T-helper 1 cell treated with Interleukin-12 subunit alpha and Interleukin-12 subunit beta and Interleukin-4 antibody, amounts not matched to agents 30 ng/mL and 1 ng/mL, for 36 hours (primary cell): ENCODE data around the gene NTN3. TPM values are rescaled to one million over a fixed set of nuclear protein-coding genes. Genes with fewer than 3 reads are reported as not detected.
"Not testable (repeated sequence)": the region's sequence is repeated elsewhere in the genome, so short reads cannot be mapped to it uniquely, and the experiment has no call there.

Experiments used
- intact Hi-C: fragments of 100-400 bp; cut with micrococcal nuclease; formaldehyde crosslinking; loops from one replicate; pipeline ENCODE4 v1.15.1; 2024
- total RNA-seq: library from RNA; stranded (reverse); gene quantifications from 2 replicates; pipeline ENCODE4 v1.2.3, GENCODE V29; 2022

The NTN3 gene
- total RNA-seq, 1 donor from 2014 or later = not detected

DNA sequence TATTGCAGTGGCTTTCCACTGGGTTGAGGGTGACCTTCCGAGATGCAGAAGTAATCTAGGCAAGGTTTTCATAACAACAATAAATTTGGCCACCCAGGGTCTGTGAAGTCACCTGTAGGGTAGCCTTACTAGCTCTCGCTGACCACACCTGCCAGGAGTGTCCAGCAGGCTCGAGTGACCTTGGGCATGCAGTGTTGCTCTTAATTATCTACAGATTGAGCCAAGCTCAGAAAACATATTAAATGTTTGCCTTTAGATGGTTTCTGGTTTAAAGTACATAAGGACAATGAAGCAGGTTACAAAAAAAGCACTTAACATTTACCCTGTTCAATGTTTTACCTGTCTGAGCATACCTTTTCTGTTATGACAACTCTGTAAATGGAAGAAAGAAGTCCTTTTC lies 5.6 kb downstream of the NTN3 start:
- intact Hi-C loops = no loop called here

DNA sequence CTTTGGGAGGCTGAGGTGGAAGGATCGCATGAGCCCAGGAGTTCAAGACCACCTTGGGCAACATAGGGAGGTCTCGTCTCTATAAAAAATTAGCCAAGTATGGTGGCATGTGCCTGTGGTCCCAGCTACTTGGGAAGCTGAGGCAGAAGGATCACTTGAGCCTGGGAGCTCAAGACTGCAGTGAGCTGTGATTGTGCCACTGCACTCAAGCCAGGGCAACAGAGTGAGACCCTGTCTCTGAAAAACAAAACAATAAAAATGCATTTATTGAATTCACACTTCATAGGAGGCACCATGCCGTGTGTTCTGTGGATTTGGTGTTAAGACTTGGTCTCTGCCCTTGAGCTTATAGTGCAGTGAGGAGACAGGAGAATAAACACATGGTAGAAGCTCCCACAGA lies 6.2 kb downstream of the NTN3 start:
- intact Hi-C loops = no loop called here

DNA sequence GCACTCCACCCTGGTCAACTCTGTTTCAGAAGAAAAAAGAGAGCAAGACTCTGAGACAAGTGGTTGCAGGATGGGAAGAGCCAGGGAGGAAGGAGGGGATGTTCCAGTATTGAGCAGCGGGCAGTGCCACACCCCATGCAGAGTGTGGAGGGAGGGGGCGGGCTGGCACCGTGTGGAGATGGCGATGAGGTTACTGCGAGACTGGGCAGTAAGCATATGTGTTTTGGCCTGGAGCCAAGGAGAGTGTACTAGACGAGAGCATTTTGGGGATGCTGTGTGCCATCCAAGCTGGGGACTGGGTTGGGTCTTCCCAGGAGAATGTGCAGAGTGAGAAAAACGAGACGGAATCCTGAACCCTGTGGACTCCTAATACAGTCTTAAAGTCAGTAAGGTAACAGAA lies 7.2 kb downstream of the NTN3 start:
- intact Hi-C loops = no loop called here

DNA sequence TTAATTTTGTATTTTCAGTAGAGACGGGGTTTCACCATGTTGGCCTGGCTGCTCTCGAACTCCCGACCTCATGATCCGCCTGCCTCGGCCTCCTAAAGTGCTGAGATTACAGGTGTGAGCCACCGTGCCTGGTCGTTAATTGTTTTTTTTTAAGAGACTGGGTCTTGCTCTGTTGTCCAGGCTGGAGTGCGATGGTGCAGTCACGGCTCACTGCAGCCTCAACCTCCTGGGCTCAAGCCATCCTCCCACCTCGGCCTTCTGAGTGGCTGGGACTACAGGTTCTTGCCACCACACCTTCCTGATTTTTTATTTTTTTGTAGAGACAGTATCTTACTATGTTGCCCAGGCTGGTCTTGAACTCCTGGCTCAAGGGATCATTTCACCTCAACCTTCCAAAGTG lies 8.9 kb downstream of the NTN3 start:
- intact Hi-C loops = not testable (repeated sequence)

DNA sequence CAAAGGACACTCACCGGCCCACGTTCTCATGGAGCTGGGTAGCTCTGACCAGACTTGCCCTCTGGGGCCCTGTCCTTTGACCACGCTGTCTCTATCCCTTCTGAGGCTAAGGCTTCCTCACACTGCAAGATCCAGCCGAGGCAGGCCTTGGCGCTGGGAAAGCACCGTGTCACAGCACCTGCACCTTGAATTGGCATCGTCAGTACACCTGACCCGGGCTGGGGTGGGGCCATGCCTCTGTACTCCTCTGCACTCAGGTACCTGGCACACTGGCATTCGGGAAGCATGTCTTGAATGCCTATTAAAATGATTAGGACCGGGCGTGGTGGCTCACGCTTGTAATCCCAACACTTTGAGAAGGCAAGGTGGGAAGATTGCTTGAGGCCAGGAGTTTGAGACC lies 9.9 kb downstream of the NTN3 start:
- intact Hi-C loops = no loop called here

DNA sequence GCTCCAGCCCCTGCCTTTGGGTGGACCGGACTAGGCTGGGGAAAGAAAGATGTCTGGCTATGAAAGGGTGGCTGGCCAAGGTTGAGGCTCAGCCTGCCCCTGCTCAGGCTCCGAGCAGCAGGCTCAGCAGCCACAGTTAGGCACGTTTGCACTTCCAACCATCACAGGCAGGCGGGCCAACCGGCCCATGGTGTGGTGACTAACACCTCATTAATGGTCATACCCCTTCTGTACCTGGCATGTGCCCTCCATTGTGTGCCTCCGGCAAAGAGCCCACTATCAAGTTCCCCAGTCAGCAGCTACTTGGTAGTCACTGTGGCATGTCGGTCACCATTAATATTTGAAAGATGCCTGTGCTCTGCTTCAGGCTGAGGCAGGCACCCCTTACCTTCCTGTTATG lies 10.6 kb downstream of the NTN3 start:
- intact Hi-C loops = no loop called here

DNA sequence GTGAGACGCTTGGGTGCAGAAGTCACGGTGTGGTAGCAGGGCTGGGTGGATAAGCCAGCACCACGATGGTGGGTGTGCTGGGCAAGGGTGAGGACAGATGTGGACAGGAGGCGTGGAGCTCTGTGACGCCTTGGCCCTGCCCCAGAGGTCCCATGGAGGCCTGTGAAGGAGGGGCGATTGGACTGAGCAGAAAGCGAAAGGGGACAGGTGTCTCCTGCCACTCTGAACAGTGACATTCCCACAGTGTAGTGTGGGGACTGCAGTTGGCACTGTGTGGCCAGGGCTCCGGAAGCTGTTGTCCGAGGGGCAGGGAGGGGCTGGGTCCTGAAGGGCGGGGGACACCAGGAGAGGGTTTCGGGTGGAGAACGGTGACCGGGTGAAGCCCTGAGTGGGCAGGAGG lies 11.2 kb downstream of the NTN3 start:
- intact Hi-C loops = no loop called here

DNA sequence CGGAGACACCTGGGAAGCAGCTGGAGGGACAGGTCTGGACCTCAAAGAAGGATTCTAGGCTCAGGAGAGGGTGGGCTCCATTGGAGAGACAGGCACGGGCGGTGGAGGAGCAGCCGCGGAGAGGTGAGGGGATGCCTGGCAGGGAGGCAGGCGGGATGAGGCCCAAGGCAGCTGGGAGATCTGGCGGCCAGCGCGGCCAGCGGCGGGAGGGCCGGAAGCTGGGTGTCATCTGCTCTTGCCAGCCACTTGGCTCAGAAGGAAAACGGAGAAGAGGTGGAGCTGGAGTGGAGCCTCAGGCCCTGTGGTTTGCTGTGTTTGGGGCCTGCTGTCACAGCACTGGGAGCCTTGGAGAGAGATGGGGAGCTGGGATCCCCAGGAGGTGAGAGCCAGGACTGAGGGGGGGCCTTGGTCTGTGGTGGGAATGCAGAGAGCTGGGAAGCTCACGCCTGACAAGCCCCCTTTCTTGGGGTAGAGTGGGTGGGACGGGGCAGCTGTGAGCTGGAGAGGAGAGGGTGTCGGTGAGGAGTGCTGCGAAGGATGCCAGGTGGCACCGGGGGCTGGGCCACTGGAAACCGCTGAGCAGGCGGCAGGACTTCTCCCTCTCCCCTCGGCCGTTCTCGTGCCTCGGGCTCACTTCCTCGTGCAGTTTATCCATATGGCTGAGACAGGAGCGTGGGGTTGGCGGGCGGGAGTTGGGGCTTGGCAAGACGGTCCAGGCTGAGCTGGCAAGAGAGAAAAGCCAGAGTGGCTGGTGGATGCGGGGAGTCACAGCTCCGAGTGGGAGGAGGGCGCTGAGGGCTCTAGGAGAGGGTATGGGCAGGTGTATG lies 11.8 kb downstream of the NTN3 start:
- intact Hi-C loops = no loop called here

DNA sequence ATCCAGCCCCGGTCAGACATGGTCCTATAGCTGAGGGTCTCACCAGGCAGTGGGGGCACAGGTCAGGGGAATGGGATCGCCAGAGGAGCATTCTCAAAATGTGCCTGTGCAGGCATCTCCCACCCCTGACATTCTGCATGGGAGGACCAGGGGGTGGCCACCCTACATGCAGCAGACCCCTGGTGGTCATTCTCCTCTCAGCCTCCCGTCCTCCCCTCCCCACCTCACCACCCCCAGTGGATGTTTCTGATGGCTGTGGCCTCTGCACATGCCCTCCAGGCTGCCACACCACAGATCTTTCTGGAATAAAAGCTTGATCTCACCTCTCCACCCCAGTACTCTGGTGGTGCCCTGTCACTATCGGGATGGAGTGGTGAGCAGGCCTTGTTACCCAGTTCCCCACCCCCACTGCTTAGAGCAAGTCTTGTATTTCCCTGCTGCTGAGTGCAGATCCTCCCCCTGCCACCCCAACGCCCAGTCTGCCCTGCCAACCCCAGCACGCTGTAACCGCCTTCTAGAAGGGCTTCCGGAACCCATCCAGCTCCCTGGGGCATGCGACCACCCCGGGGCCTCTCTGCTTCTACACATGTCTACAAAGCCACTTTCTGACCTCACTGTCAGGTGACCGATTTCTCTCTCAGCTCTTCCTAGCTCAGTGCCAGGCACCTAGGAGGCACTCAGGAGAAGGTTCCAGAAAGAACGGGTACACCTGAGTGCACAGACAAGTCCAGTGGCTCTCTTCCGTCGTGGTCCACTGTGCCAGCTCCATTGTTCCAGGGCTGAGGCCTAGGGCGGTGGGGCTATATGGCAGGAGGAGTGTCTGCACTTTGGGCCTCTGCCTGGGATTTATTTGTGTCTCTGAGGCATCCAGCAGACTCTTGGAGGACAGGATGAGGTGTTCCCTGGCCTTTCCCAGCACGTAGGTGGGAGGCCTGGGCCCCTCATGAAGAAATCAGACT lies 13.1 kb downstream of the NTN3 start:
- intact Hi-C loops = no loop called here

DNA sequence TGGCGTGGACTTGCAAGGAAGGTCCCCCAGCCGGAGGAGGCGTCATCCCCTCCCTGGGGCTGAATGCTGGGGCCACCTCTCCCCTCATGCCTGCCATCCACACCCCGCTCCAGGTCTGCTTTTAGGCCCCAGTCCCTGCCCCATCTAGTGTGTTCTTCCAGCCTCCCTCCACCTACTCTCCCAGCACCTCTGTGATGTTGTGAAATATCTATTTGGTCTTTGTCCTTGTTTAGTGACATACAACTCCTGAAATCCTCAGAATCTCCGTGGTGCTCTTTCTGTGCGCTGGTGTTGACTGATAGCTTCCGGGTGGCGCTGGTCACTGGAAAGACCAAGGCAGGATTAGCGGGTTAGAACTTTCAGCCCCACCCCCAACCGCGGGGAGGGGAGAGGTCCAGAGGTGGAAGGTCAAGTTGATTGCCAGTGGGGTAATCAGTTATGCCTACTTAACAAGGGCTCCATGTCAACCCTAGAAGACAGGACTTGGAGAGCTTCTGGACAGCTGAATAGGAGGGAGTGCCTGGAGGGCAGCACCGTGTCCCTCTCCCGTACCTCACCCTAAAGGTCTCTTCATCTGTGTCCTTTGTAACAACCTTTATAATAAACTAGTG lies 13.9 kb downstream of the NTN3 start:
- intact Hi-C loops = loop anchor here (5.0 kb wide), 1 partner anchor 143 kb away; the partner anchor contains the start of gene ABCA3

DNA sequence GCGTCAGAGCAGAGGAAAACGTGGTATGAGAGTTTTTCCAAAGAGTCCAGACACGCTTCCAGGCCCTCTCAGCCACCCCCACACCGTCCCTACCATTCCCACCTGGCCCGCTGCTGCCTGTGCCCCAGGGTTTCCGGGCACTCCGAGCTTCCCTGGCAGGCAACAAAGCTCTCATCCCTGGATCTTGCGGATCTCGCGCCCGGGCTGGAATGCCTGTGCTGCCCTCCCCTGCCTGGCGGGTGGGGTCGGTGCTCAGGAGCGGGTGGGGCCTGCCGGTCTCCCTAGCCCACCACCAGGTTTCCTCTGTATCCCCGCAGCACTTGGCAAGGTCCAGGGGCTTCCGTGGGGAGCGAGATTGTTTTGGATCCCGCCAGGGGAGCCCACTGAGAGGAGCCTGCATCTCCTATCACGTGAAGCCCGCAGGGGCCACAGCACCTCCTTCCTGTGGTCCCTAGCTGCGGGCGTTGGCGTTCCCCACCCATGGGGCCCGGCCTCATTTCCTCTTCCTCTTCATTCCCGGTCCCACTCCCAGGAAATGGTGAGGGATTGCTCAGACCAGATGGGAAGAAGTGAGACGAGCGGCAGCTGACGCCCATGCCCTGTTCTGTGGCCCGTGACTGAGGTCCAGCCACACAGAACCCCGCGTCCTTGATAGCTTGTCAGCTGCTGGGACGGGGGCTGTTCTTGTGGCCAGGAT lies 14.9 kb downstream of the NTN3 start:
- intact Hi-C loops = loop anchor here (5.0 kb wide), 1 partner anchor 144 kb away; the partner anchor contains the start of gene ABCA3

DNA sequence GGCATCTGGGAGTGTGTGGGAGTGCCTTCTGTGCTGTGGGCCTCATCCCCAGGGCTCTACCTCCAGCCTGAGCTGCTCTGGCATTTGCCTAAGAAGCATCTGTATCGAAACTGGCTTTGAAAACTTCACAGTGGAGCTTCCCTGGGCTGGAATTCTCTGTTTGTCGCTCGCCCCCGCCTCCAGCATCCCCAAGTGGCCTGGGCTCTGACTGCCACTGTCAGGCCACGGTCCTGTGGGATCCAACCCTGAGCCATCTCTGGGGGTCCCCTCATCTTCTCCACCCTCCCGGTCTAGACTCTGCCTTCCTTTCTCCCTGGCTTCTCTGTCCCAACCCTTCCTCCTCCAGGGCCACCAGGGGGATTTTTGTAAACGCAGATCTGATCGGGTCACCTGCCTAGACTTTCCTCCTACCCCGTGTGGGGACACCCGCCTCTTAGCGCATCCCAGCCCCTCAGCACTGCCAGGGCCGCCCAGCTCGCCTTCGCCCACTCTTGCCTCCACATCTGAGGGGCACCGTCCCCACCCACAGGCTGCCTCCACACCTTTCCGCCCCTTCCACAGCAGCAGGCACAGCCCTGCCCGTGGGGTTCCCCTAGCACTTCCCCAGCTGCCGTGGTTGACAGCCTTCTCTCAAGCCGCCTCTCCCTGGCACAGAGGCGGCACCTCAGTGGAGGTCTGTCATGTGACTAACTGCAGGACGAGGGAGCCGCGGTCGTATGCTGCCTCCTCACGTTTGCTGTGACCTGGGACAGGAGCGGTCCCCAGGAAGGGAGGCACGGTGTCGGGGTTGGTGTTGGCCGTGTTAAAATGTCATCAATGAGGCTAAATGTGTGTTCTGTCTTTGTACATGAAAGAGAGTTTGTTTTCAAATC lies 15.8 kb downstream of the NTN3 start:
- intact Hi-C loops = loop anchor here (1.0 to 5.0 kb wide), 2 partner anchors 14 to 145 kb away; partner anchors contain the start of gene ABCA3

DNA sequence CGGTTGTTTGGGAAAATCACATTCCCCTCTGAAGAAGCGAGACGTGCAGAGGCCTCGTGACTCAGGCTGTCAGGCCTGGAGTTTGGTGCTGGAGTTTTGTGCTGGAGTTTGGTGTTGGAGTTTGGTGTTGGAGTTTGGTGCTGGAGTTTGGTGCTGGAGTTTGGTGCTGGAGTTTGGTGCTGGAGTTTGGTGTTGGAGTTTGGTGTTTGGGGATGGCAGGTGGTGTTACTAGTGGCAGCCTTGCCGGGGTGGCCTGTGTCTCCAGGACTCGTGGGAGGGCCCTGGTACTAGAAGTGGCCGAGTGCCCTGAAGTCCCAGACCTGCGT lies 16.4 kb downstream of the NTN3 start:
- intact Hi-C loops = loop anchor here (1.0 to 5.0 kb wide), 2 partner anchors 14 to 145 kb away; partner anchors contain the start of gene ABCA3

DNA sequence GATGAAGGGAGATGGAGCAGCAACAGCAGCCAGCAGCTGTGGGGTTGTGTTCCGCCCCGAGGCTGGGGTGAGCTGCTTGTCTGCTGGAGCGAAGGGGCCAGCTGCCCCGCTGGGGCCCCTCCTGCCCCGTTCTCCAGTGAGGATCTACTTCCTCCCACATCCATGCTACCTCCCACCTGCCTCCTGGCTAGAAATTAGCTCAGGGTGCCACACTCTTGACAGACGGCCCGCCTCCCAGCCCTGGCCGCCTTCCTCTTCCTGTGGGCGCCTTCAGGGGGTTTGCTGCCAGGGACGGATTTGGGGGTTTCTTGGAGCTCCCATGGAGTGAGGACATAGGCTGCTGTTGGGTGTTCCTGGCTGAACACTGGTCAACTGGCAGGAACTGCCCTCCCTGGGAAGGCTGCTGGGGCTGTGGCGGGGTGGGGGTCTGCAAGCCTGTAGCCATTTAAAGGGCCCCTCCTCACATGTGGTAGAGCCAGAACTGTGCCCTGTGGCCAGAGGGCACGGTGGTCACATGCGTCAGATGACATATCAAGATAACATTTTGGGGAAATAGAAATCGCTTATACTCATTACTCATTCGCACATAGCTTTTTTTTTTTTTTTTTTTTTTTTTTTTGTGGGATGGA lies 16.9 kb downstream of the NTN3 start:
- intact Hi-C loops = loop anchor here (1.0 to 5.0 kb wide), 2 partner anchors 13 to 146 kb away; partner anchors contain the start of gene ABCA3

DNA sequence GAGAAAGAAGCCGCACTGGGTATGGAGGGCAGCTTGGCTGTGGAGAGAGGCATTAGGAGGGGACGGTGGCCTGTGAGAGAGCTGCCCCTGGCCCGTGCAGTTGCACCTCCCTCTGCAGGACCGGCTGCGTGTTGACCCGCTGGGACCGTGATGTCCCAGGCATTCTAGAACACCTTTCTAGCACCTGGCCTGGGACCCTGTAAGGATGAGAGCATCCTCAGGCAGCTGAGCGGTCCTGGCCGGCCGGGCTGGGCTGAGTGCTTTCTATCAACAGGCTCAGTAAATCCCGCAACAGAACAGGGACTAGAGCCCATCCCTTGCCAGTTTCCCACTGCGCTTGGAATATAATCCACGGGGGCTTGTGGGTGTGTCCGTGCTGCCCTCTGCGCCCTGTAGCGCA lies 18.5 kb downstream of the NTN3 start:
- intact Hi-C loops = loop anchor here (5.0 kb wide), 1 partner anchor 147 kb away; the partner anchor contains the start of gene ABCA3

DNA sequence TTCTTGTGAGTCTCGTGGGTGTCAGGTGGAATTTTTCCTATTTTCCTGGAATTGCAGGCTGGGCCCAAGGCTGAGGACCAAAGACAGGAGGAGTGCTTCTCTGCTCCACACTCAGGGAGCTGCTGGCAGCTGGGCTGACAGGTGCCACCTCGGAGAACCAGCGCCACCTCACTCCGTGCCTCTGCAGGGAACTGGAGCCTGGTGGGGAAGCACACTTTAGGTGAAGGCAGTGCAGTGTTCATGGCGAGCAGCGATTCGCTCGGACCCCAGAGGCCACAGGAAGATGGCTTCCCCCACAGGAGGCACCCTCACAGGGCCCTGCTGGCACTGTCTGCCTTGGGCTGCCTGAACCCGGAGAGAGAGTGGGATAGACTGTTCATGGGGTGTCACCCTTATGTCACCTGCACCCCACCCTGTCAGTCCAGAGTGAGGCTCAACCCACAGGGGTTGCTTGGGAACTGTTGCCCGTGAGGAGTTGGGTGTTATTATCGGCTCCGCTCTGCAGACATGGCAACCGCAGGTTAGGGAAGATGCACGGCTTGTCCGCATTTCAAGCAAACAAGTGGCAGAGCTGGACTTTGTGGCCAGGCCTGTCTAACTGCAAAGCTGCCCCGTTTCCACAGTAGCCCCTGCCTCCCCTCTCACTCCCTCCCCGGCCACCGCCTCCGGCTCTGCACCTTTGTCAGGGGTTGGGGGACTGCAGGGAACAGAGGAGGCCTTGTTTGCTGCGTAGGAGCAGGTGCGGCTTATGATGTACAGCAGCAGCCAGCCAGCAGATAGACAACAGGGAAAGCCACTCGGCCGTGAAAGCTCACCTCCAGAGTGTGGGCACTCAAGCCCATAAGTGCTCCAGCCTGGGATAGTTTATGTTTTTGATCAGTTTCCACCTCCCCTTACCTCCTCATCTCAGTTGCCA lies 19.4 kb downstream of the NTN3 start:
- intact Hi-C loops = no loop called here

DNA sequence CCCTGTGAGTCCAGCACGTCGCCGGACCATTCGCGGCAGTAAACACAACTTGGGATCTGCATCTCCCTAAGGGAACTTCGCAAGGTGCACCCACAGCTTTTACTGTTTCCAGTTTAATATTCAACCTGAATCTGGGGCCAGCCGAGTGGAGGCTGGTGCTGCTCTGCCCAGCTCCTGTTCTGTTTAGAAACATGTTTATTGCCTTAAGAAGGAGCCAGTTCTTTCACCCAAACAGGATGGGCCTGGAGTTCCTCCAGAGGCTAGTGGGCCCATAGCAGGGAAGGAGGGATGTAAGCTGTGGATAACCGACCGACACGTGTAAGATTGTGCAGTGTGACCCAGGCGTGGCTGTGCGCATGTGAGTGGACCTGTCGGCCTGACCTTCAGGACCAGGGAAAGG lies 21.2 kb downstream of the NTN3 start:
- intact Hi-C loops = no loop called here

DNA sequence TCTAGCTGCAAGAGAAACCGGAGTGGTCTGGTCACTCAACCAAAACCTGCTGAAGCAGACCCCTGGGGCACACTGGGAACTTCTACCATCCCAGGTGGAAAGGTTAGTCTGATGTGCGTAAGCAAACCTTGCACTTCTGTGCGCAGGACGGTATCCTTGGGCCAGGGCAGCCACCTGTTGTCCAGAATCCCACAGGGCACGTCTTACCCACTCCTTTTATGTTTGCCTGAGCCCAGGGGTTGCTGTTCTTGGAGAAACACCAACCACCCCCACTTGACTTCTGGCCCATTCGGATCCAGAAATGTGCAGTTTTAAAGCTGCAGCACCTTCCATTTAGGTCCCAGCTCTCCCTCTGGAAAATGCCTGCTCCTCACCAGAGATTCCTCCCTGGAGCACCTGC lies 22.5 kb downstream of the NTN3 start:
- intact Hi-C loops = no loop called here
